ENCODE measurements around the gene UQCR10. TPM values are rescaled to one million over a fixed set of nuclear protein-coding genes. Genes with fewer than 3 reads are reported as not detected.

The UQCR10 gene
- polyA plus RNA-seq, 1 donor from 2014 or later = 192 TPM

DNA sequence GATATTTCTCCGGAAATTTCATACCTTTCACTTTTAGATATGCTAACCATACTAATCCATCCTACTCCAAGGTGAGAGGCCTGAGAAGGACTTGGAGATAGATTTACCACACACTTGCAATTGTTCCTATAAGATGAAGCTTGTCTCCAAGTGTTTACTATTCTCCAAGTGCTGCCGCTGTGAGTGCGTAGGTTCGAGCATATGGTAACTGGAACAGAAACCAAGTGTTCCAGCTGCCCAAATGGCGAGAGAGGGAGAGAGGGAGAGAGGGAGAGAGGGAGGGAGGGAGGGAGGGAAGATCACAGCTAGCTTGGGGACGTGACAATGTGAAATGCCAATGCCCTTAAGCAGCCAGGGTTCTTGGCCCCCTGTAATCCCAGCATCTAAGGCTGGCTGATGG lies 49.4 kb downstream of the UQCR10 start:
- Histone ChIP-seq H3K36me3 (ENCODE audit: insufficient read depth, low read length) (peaks cover 19% of the 10 kb centered on the region), H3K79me2 (replicated peaks; ENCODE audit: insufficient read depth, low read length) (no peaks in the 10 kb centered on the region), H3K9me2 (ENCODE audit: insufficient read depth, low read length) (no peaks in the 10 kb centered on the region), H3F3A (ENCODE audit: insufficient read depth, low read length, poor library complexity, severe bottlenecking) (no peaks in the 10 kb centered on the region), H3K27ac (ENCODE audit: low read length) (no peak overlapping the region), H3K4me3 (ENCODE audit: low read length) (no peak overlapping the region), H3K4me2 (ENCODE audit: low read length) (no peak overlapping the region), H3K27me3 (ENCODE audit: insufficient read depth, low read depth, low read length) (no peaks in the 10 kb centered on the region), H3K9ac (ENCODE audit: low read length) (no peak overlapping the region), H4K20me1 (ENCODE audit: insufficient read depth) (no peaks in the 10 kb centered on the region), H2AFZ (ENCODE audit: low read depth, low read length) (no peak overlapping the region), H3K9me3 (ENCODE audit: low read length) (no peaks in the 10 kb centered on the region)
- no peak for TF ChIP-seq EZH2 (IDR thresholded peaks at IDR 0.05; ENCODE audit: borderline replicate concordance, insufficient read depth, low read length, poor library complexity, severe bottlenecking)
- TF ChIP-seq RAD21 (conservative IDR thresholded peaks at IDR 0.05) = no peak
- TF ChIP-seq, protein P1, sequence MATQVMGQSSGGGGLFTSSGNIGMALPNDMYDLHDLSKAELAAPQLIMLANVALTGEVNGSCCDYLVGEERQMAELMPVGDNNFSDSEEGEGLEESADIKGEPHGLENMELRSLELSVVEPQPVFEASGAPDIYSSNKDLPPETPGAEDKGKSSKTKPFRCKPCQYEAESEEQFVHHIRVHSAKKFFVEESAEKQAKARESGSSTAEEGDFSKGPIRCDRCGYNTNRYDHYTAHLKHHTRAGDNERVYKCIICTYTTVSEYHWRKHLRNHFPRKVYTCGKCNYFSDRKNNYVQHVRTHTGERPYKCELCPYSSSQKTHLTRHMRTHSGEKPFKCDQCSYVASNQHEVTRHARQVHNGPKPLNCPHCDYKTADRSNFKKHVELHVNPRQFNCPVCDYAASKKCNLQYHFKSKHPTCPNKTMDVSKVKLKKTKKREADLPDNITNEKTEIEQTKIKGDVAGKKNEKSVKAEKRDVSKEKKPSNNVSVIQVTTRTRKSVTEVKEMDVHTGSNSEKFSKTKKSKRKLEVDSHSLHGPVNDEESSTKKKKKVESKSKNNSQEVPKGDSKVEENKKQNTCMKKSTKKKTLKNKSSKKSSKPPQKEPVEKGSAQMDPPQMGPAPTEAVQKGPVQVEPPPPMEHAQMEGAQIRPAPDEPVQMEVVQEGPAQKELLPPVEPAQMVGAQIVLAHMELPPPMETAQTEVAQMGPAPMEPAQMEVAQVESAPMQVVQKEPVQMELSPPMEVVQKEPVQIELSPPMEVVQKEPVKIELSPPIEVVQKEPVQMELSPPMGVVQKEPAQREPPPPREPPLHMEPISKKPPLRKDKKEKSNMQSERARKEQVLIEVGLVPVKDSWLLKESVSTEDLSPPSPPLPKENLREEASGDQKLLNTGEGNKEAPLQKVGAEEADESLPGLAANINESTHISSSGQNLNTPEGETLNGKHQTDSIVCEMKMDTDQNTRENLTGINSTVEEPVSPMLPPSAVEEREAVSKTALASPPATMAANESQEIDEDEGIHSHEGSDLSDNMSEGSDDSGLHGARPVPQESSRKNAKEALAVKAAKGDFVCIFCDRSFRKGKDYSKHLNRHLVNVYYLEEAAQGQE (IDR thresholded peaks at IDR 0.05; ENCODE audit: borderline replicate concordance) = no peak
- no peak for TF ChIP-seq POLR2AphosphoS5 (IDR thresholded peaks at IDR 0.05)
- no peak for TF ChIP-seq TAF1 (IDR thresholded peaks at IDR 0.05; ENCODE audit: low read depth)

DNA sequence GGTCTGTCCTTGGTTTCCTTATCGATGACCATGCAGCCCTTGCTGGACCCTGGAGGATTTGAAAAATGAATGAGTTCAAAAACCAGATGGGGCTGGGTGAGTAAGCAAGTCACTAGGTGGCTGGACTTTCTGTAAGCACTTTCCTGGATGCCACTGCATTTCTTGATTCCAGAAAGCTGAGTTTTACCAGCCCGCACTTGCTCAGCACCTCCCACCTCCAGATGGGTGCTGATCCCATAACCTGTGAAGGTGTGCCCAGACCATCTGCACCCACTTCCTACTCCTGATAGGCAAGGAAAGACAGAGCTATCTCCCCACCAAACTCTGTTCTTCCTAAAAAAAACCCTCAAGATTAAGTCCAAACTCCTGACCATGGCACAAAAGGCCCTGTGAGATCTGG lies 49.8 kb downstream of the UQCR10 start:
- Histone ChIP-seq H2AFZ (ENCODE audit: low read depth, low read length) (no peak overlapping the region), H4K20me1 (ENCODE audit: insufficient read depth) (no peaks in the 10 kb centered on the region), H3K27ac (ENCODE audit: low read length) (no peak overlapping the region), H3K4me2 (ENCODE audit: low read length) (no peak overlapping the region), H3K9me3 (ENCODE audit: low read length) (no peaks in the 10 kb centered on the region), H3F3A (ENCODE audit: insufficient read depth, low read length, poor library complexity, severe bottlenecking) (no peaks in the 10 kb centered on the region), H3K27me3 (ENCODE audit: insufficient read depth, low read depth, low read length) (no peaks in the 10 kb centered on the region), H3K36me3 (ENCODE audit: insufficient read depth, low read length) (peaks cover 19% of the 10 kb centered on the region), H3K9me2 (ENCODE audit: insufficient read depth, low read length) (no peaks in the 10 kb centered on the region), H3K9ac (ENCODE audit: low read length) (no peak overlapping the region), H3K4me3 (ENCODE audit: low read length) (no peak overlapping the region), H3K79me2 (replicated peaks; ENCODE audit: insufficient read depth, low read length) (no peaks in the 10 kb centered on the region)
- TF ChIP-seq, protein P1 (IDR thresholded peaks at IDR 0.05; ENCODE audit: borderline replicate concordance) = no peak
- TF ChIP-seq TAF1 (IDR thresholded peaks at IDR 0.05; ENCODE audit: low read depth) = no peak
- TF ChIP-seq EP300 (conservative IDR thresholded peaks at IDR 0.05; ENCODE audit: poor library complexity, severe bottlenecking) = no peak

DNA sequence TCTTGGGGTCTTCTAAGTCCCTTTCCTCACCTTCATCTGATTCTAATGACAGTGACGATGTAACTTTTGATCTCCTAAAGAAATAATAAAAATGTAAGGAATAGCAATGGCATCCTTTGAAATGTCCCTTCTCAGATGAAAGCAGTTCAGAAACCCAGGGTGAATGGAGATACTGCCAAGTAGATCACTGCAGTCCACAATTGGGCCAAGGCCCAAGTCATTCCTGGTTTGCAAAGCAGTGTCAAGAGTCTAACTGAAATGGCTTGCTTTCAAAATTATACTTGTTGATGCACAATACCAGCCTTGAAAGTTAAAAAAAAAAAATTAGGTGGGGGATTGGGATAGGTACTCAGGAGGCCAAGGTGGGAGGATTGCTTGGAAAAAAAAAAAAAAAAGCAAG lies 50.6 kb downstream of the UQCR10 start:
- Histone ChIP-seq H3K27ac (ENCODE audit: low read length) (no peak overlapping the region), H3K4me2 (ENCODE audit: low read length) (no peak overlapping the region), H3F3A (ENCODE audit: insufficient read depth, low read length, poor library complexity, severe bottlenecking) (no peaks in the 10 kb centered on the region), H3K27me3 (ENCODE audit: insufficient read depth, low read depth, low read length) (no peaks in the 10 kb centered on the region), H3K36me3 (ENCODE audit: insufficient read depth, low read length) (peaks cover 22% of the 10 kb centered on the region), H3K9me3 (ENCODE audit: low read length) (no peaks in the 10 kb centered on the region), H3K9ac (ENCODE audit: low read length) (no peak overlapping the region), H2AFZ (ENCODE audit: low read depth, low read length) (no peak overlapping the region), H3K79me2 (replicated peaks; ENCODE audit: insufficient read depth, low read length) (no peaks in the 10 kb centered on the region), H4K20me1 (ENCODE audit: insufficient read depth) (no peaks in the 10 kb centered on the region), H3K4me3 (ENCODE audit: low read length) (no peak overlapping the region), H3K9me2 (ENCODE audit: insufficient read depth, low read length) (no peaks in the 10 kb centered on the region)
- TF ChIP-seq, protein P1 (IDR thresholded peaks at IDR 0.05; ENCODE audit: borderline replicate concordance) = no peak

All from neural cell (in vitro differentiated cells).